Muscle layer of colon (tissue), 2 donors: ENCODE results near the gene QDPR.

Experiments
- H3K27ac ChIP-seq: one replicate; pipeline ENCODE4 v1.7.0; 2013; ENCODE audit warnings: low read depth, mild to moderate bottlenecking, low read length, moderate library complexity
- H3K27me3 ChIP-seq, 2 donors: one replicate each; pipeline ENCODE4 v1.7.0; 2013; ENCODE audit warnings: low read length in 2 of 2, mild to moderate bottlenecking in 2 of 2; ENCODE audit not compliant: insufficient read depth in 2 of 2, control insufficient read depth in 1 of 2
- H3K36me3 ChIP-seq: one replicate; pipeline ENCODE4 v1.7.0; 2013; ENCODE audit warnings: mild to moderate bottlenecking, low read length; ENCODE audit not compliant: insufficient read depth
- H3K4me1 ChIP-seq: one replicate; pipeline ENCODE4 v1.7.0; 2013; ENCODE audit warnings: mild to moderate bottlenecking, low read length; ENCODE audit not compliant: insufficient read depth
- H3K4me3 ChIP-seq, 2 donors: one replicate each; pipeline ENCODE4 v1.7.0; 2013; ENCODE audit warnings: low read length in 2 of 2, low read depth in 1 of 2, mild to moderate bottlenecking in 1 of 2, moderate library complexity in 1 of 2
- H3K9ac ChIP-seq: one replicate; pipeline ENCODE4 v1.7.0; 2013; ENCODE audit warnings: low read length
- H3K9me3 ChIP-seq: one replicate; pipeline ENCODE4 v1.7.0; 2013; ENCODE audit warnings: mild to moderate bottlenecking, low read length
- donor health status: abdominal sarcoma.
- donor health status: Adenocarcinoma of cecum.

The QDPR gene

GRCh38 chr4:17511950-17512795 lies at the start of gene QDPR:
QDPR (minus strand) TSS chr4:17512090; CDS start chr4:17512054, 36 bp downstream.
- peaks cover 17% of the 10 kb centered on the region for H3K4me1 ChIP-seq

GRCh38 chr4:17561195-17561909 lies 49.5 kb upstream of the QDPR start:
- no peaks in the 10 kb centered on the region for H3K4me1 ChIP-seq
- no peak overlapping the region for H3K9ac ChIP-seq
- H3K27me3 ChIP-seq, result no peaks in the 10 kb centered on the region
- no peak overlapping the region for H3K27ac ChIP-seq
- no peaks in the 10 kb centered on the region for H3K9me3 ChIP-seq
- H3K4me3 ChIP-seq, result no peak overlapping the region
- no peaks in the 10 kb centered on the region for H3K36me3 ChIP-seq

More at GRCh38 chr4:17511950-17512795, at the start of gene QDPR:
- peak within 1 kb of the TSS; percentile 79 to 90 for H3K4me3 ChIP-seq
- H3K27ac ChIP-seq, result peak within 1 kb of the TSS; percentile 67
- no peaks in the 10 kb centered on the region for H3K27me3 ChIP-seq
- H3K36me3 ChIP-seq, result peaks cover 10% of the 10 kb centered on the region
- peak within 1 kb of the TSS; percentile 51 for H3K9ac ChIP-seq
- H3K9me3 ChIP-seq, result no peaks in the 10 kb centered on the region

GRCh38 chr4:17560065-17560673 lies 48.3 kb upstream of the QDPR start:
- Histone ChIP-seq H3K27me3 (no peaks in the 10 kb centered on the region), H3K9me3 (no peaks in the 10 kb centered on the region), H3K9ac (no peak overlapping the region), H3K4me1 (no peaks in the 10 kb centered on the region), H3K4me3 (no peak overlapping the region), H3K27ac (no peak overlapping the region), H3K36me3 (no peaks in the 10 kb centered on the region)

- no peak overlapping the region for H3K9ac ChIP-seq
- no peak overlapping the region for H3K4me3 ChIP-seq
- H3K27ac ChIP-seq, result no peak overlapping the region
- no peaks in the 10 kb centered on the region for H3K9me3 ChIP-seq
- no peaks in the 10 kb centered on the region for H3K4me1 ChIP-seq
- H3K27me3 ChIP-seq, result no peaks in the 10 kb centered on the region
- H3K36me3 ChIP-seq, result no peaks in the 10 kb centered on the region
Measured at GRCh38 chr4:17559709-17560048, 47.8 kb upstream of the QDPR start.

- H3K36me3 ChIP-seq, result no peaks in the 10 kb centered on the region
- no peak overlapping the region for H3K4me3 ChIP-seq
- no peaks in the 10 kb centered on the region for H3K4me1 ChIP-seq
- H3K9ac ChIP-seq, result no peak overlapping the region
- no peaks in the 10 kb centered on the region for H3K9me3 ChIP-seq
- H3K27ac ChIP-seq, result no peak overlapping the region
- H3K27me3 ChIP-seq, result no peaks in the 10 kb centered on the region
Measured at GRCh38 chr4:17558941-17559708, 47.2 kb upstream of the QDPR start.

GRCh38 chr4:17557880-17558279 lies 46.0 kb upstream of the QDPR start:
- Histone ChIP-seq H3K4me1 (no peaks in the 10 kb centered on the region), H3K9ac (no peak overlapping the region), H3K36me3 (no peaks in the 10 kb centered on the region), H3K27me3 (no peaks in the 10 kb centered on the region), H3K4me3 (no peak overlapping the region), H3K9me3 (no peaks in the 10 kb centered on the region), H3K27ac (no peak overlapping the region)

GRCh38 chr4:17556498-17556897 lies 44.6 kb upstream of the QDPR start:
- Histone ChIP-seq H3K9me3 (no peaks in the 10 kb centered on the region), H3K9ac (no peak overlapping the region), H3K4me3 (no peak overlapping the region), H3K4me1 (no peaks in the 10 kb centered on the region), H3K36me3 (no peaks in the 10 kb centered on the region), H3K27me3 (no peaks in the 10 kb centered on the region), H3K27ac (no peak overlapping the region)

- no peak overlapping the region for H3K4me3 ChIP-seq
- H3K9me3 ChIP-seq, result no peaks in the 10 kb centered on the region
- no peaks in the 10 kb centered on the region for H3K36me3 ChIP-seq
- H3K9ac ChIP-seq, result no peak overlapping the region
- H3K4me1 ChIP-seq, result no peaks in the 10 kb centered on the region
- no peaks in the 10 kb centered on the region for H3K27me3 ChIP-seq
- no peak overlapping the region for H3K27ac ChIP-seq
Measured at GRCh38 chr4:17554568-17554967, 42.7 kb upstream of the QDPR start.

- no peaks in the 10 kb centered on the region for H3K4me1 ChIP-seq
- H3K27me3 ChIP-seq, result no peaks in the 10 kb centered on the region
- no peak overlapping the region for H3K27ac ChIP-seq
- no peaks in the 10 kb centered on the region for H3K9me3 ChIP-seq
- no peaks in the 10 kb centered on the region for H3K36me3 ChIP-seq
- no peak overlapping the region for H3K4me3 ChIP-seq
- no peak overlapping the region for H3K9ac ChIP-seq
Measured at GRCh38 chr4:17552427-17552826, 40.5 kb upstream of the QDPR start.

GRCh38 chr4:17550549-17550948 lies 38.7 kb upstream of the QDPR start:
- Histone ChIP-seq H3K4me3 (no peak overlapping the region), H3K27me3 (no peaks in the 10 kb centered on the region), H3K36me3 (no peaks in the 10 kb centered on the region), H3K27ac (no peak overlapping the region), H3K9me3 (no peaks in the 10 kb centered on the region), H3K9ac (no peak overlapping the region), H3K4me1 (no peaks in the 10 kb centered on the region)

- H3K27me3 ChIP-seq, result no peaks in the 10 kb centered on the region
- no peaks in the 10 kb centered on the region for H3K9me3 ChIP-seq
- no peak overlapping the region for H3K27ac ChIP-seq
- no peaks in the 10 kb centered on the region for H3K4me1 ChIP-seq
- H3K36me3 ChIP-seq, result no peaks in the 10 kb centered on the region
- H3K4me3 ChIP-seq, result no peak overlapping the region
- H3K9ac ChIP-seq, result no peak overlapping the region
Measured at GRCh38 chr4:17546678-17547077, 34.8 kb upstream of the QDPR start.
